ENCODE data around the gene COL4A3. TPM values are rescaled to one million over a fixed set of nuclear protein-coding genes. Genes with fewer than 3 reads are reported as not detected.
"Not testable (repeated sequence)": the region's sequence is repeated elsewhere in the genome, so short reads cannot be mapped to it uniquely, and the experiment has no call there.

The COL4A3 gene
- total and polyA plus RNA-seq, 2 experiments from 2014 or later = 0.29 TPM; not detected in 1

GRCh38 chr2:227219312-227220105, 55.1 kb downstream of the COL4A3 start:
- H3K27me3 ChIP-seq = no peaks in the 10 kb centered on the region

DNA sequence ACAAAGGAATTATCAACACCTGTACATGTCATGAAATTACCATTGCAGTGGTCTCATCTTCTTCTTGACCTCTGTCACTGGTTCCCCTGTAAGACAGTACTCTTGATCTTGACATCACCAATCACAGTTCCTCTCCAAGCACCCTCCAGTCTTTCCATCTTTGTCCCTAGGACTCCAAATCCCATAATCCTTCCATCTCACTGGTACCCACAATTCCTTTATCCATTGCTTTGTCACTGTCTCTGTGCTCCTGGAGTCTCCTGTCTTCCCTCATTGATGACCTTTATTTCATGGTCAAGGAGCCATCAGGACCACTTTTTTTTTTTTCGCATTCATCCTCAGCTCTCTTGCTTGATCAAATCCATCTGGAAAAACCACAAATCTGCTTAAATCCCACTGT, 56.7 kb downstream of the COL4A3 start:
- no peaks in the 10 kb centered on the region for H3K27me3 ChIP-seq
- no peaks in the 10 kb centered on the region for H3K36me3 ChIP-seq
- H3K27ac ChIP-seq = no peak overlapping the region
- no peak for DNase-seq (ENCODE audit: low read depth in 1 of 2, low spot score in 1 of 2)
- no peaks in the 10 kb centered on the region for H3K9me3 ChIP-seq (ENCODE audit: low read depth)
- no peak overlapping the region for H3K4me3 ChIP-seq
- no peaks in the 10 kb centered on the region for H3K4me1 ChIP-seq (ENCODE audit: low read depth)
- no peak for TF ChIP-seq CTCF (IDR thresholded peaks at IDR 0.05; ENCODE audit: low read depth, low read length)

More at GRCh38 chr2:227219312-227220105, 55.1 kb downstream of the COL4A3 start:
- H3K9me3 ChIP-seq (ENCODE audit: low read depth) = no peaks in the 10 kb centered on the region
- H3K4me3 ChIP-seq = no peak overlapping the region
- H3K27ac ChIP-seq = no peak overlapping the region
- no peaks in the 10 kb centered on the region for H3K36me3 ChIP-seq
- TF ChIP-seq CTCF (IDR thresholded peaks at IDR 0.05; ENCODE audit: low read depth, low read length) = no peak
- no peak for DNase-seq (ENCODE audit: low read depth in 1 of 2, low spot score in 1 of 2)
- peaks cover 4% of the 10 kb centered on the region for H3K4me1 ChIP-seq (ENCODE audit: low read depth)

DNA sequence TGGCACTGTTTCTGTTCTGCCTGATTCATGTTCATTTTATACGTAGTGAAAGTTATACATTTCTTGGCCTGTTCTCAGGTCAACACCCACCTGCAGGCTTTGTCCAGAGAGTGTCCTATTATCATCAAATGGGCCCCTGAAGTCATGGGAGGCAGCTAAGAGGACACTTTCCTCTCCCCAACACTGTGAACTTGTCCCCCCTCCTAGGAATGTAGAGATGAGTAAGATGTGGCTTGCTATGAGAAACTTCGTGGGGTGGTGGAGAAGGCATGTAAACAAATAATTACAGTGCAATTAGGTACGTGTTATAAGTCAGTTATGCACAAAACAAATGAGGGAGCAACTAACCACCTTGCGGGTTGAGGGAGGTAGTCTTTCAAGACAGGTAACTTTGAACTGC, 57.9 kb downstream of the COL4A3 start:
- TF ChIP-seq CTCF (IDR thresholded peaks at IDR 0.05; ENCODE audit: low read depth, low read length) = no peak
- H3K9me3 ChIP-seq (ENCODE audit: low read depth) = no peaks in the 10 kb centered on the region
- H3K4me1 ChIP-seq (ENCODE audit: low read depth) = no peaks in the 10 kb centered on the region
- no peaks in the 10 kb centered on the region for H3K36me3 ChIP-seq
- no peak overlapping the region for H3K4me3 ChIP-seq
- no peak for DNase-seq (ENCODE audit: low read depth in 1 of 2, low spot score in 1 of 2)
- H3K27ac ChIP-seq = no peak overlapping the region
- no peaks in the 10 kb centered on the region for H3K27me3 ChIP-seq

DNA sequence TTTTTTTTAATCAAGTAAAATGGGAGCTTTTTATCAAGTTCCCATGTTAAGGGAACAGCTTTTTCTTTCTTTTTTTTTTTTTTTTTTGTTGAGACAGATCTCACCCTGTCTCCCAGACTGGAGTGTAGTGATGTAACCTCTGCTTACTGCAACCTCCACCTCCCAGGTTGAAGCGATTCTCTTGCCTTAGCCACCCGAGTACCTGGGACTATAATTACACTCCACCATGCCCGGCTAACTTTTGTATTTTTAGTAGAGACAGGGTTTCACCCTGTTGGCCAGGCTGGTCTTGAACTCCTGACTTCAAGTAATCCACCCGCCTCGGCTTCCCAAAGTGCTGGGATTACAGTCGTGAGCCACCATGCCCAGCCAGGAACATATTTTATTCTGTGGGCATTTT, 61.2 kb downstream of the COL4A3 start:
- H3K36me3 ChIP-seq; H3K4me1 ChIP-seq (ENCODE audit: low read depth); DNase-seq (ENCODE audit: low read depth in 1 of 2, low spot score in 1 of 2); H3K27me3 ChIP-seq; H3K4me3 ChIP-seq; H3K27ac ChIP-seq; H3K9me3 ChIP-seq (ENCODE audit: low read depth): not testable (repeated sequence)

DNA sequence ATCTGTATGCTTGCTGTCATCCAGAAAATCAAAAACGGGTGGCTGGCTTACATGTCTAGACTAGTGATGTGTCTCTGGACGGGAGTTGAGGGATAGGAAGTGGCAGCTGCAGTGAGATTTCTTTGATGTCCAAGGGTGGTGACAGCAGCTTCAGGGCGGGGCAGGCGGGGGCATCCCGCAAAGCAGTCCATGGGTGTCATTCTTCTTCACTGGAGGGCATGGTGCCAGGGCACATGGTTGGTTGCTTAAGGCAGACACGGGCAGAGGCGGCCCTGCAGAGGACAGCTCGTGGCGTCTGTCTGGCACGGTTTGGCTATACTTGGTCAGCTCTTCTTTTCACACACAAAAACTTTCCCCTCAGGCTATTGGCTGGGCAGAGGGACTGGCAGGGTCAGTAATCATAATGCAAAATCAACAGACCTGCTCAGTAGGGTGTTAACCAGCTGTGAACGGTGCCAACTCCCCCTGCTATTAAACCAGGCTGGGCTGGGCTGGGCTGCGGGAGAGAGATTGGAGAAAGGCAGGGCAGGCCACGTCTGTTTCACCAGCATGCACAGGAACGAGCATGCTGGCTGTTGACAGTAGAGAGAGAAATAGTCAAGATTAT, 63.7 kb downstream of the COL4A3 start:
- Histone ChIP-seq H3K27me3 (no peaks in the 10 kb centered on the region), H3K9me3 (ENCODE audit: low read depth) (no peaks in the 10 kb centered on the region), H3K4me1 (ENCODE audit: low read depth) (no peaks in the 10 kb centered on the region), H3K4me3 (no peak overlapping the region), H3K27ac (no peak overlapping the region), H3K36me3 (no peaks in the 10 kb centered on the region)
- peak in 1 of 2 donors; percentile 7 for DNase-seq (ENCODE audit: low read depth in 1 of 2, low spot score in 1 of 2)
- no peak for TF ChIP-seq CTCF (IDR thresholded peaks at IDR 0.05; ENCODE audit: low read depth, low read length)

DNA sequence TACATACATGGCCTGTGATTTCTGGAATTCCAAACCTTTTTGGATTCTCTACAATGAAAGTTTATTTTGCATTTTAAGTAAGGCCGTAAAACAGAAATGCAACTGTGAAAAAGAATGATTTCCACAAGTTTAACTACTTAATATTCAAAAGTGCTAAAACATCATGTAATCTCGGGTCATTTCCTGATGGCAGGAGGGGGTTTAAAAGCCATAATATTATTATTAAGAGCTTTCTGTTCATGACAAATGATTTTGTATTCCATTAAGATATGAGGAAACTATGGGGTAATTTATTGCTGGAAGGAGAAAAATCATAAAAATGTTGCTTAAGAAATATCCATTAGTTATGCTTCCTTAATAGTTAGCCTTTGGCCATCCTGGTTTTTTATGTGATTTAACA, 65.7 kb downstream of the COL4A3 start:
- H3K4me3 ChIP-seq = no peak overlapping the region
- DNase-seq (ENCODE audit: low read depth in 1 of 2, low spot score in 1 of 2) = no peak
- no peaks in the 10 kb centered on the region for H3K9me3 ChIP-seq (ENCODE audit: low read depth)
- TF ChIP-seq CTCF (IDR thresholded peaks at IDR 0.05; ENCODE audit: low read depth, low read length) = no peak
- H3K27ac ChIP-seq = no peak overlapping the region
- no peaks in the 10 kb centered on the region for H3K4me1 ChIP-seq (ENCODE audit: low read depth)
- H3K27me3 ChIP-seq = no peaks in the 10 kb centered on the region
- H3K36me3 ChIP-seq = no peaks in the 10 kb centered on the region
